ENCODE results near the gene LAMA1.

The LAMA1 gene

GRCh38 chr18:7133181-7133580 is 15.6 kb upstream of the LAMA1 start:
- Histone ChIP-seq H3K4me1 (ENCODE audit: insufficient read depth, low read length, poor library complexity, severe bottlenecking) (no peaks in the 10 kb centered on the region), H3K27me3 (ENCODE audit: insufficient read depth, low read length, poor library complexity, severe bottlenecking) (no peaks in the 10 kb centered on the region), H3F3A (ENCODE audit: low read depth) (no peaks in the 10 kb centered on the region), H3K4me2 (ENCODE audit: low read depth, low read length, poor library complexity, severe bottlenecking) (no peak overlapping the region), H3K4me3 (ENCODE audit: low read length, poor library complexity, severe bottlenecking) (no peak overlapping the region), H3K9me3 (ENCODE audit: insufficient read depth, low read depth, low read length) (peaks cover 5% of the 10 kb centered on the region; the same call in 1 of the 2 replicates), H3K9me2 (replicated peaks; ENCODE audit: low read depth, low read length) (no peaks in the 10 kb centered on the region), H4K20me1 (ENCODE audit: insufficient read depth, low read length, poor library complexity, severe bottlenecking) (no peaks in the 10 kb centered on the region), H3K36me3 (ENCODE audit: insufficient read depth, low read length) (no peaks in the 10 kb centered on the region), H2AFZ (ENCODE audit: low read length) (no peak overlapping the region), H3K79me2 (ENCODE audit: insufficient read depth, low read length) (no peaks in the 10 kb centered on the region), H3K9ac (ENCODE audit: low read depth, low read length, poor library complexity, severe bottlenecking) (no peak overlapping the region)
- no peak for TF ChIP-seq EZH2phosphoT487 (IDR thresholded peaks at IDR 0.05; ENCODE audit: borderline replicate concordance)
- no peak for TF ChIP-seq CTCF (conservative IDR thresholded peaks at IDR 0.05; ENCODE audit: low read length)

GRCh38 chr18:7132356-7133150 is 15.0 kb upstream of the LAMA1 start:
- H3K4me1 ChIP-seq (ENCODE audit: insufficient read depth, low read length, poor library complexity, severe bottlenecking) = no peaks in the 10 kb centered on the region
- TF ChIP-seq EZH2phosphoT487 (IDR thresholded peaks at IDR 0.05; ENCODE audit: borderline replicate concordance) (no peak), CTCF (conservative IDR thresholded peaks at IDR 0.05; ENCODE audit: low read length) (no peak)
- no peak overlapping the region for H2AFZ ChIP-seq (ENCODE audit: low read length)
- no peaks in the 10 kb centered on the region for H4K20me1 ChIP-seq (ENCODE audit: insufficient read depth, low read length, poor library complexity, severe bottlenecking)
- no peaks in the 10 kb centered on the region for H3F3A ChIP-seq (ENCODE audit: low read depth)
- H3K9ac ChIP-seq (ENCODE audit: low read depth, low read length, poor library complexity, severe bottlenecking) = no peak overlapping the region
- H3K79me2 ChIP-seq (ENCODE audit: insufficient read depth, low read length) = no peaks in the 10 kb centered on the region
- peaks cover 5% of the 10 kb centered on the region; the same call in 1 of the 2 replicates for H3K9me3 ChIP-seq (ENCODE audit: insufficient read depth, low read depth, low read length)
- no peak overlapping the region for H3K4me2 ChIP-seq (ENCODE audit: low read depth, low read length, poor library complexity, severe bottlenecking)
- no peaks in the 10 kb centered on the region for H3K36me3 ChIP-seq (ENCODE audit: insufficient read depth, low read length)
- H3K27me3 ChIP-seq (ENCODE audit: insufficient read depth, low read length, poor library complexity, severe bottlenecking) = no peaks in the 10 kb centered on the region
- H3K4me3 ChIP-seq (ENCODE audit: low read length, poor library complexity, severe bottlenecking) = no peak overlapping the region
- no peaks in the 10 kb centered on the region for H3K9me2 ChIP-seq (replicated peaks; ENCODE audit: low read depth, low read length)

- H3K9me2 ChIP-seq (replicated peaks; ENCODE audit: low read depth, low read length) = no peaks in the 10 kb centered on the region
- no peaks in the 10 kb centered on the region for H3K27me3 ChIP-seq (ENCODE audit: insufficient read depth, low read length, poor library complexity, severe bottlenecking)
- no peaks in the 10 kb centered on the region for H4K20me1 ChIP-seq (ENCODE audit: insufficient read depth, low read length, poor library complexity, severe bottlenecking)
- H2AFZ ChIP-seq (ENCODE audit: low read length) = no peak overlapping the region
- no peaks in the 10 kb centered on the region; the same call in 1 of the 2 replicates for H3K9me3 ChIP-seq (ENCODE audit: insufficient read depth, low read depth, low read length)
- no peaks in the 10 kb centered on the region for H3K4me1 ChIP-seq (ENCODE audit: insufficient read depth, low read length, poor library complexity, severe bottlenecking)
- H3K79me2 ChIP-seq (ENCODE audit: insufficient read depth, low read length) = no peaks in the 10 kb centered on the region
- H3K4me3 ChIP-seq (ENCODE audit: low read length, poor library complexity, severe bottlenecking) = no peak overlapping the region
- no peak for TF ChIP-seq CTCF (conservative IDR thresholded peaks at IDR 0.05; ENCODE audit: low read length)
- TF ChIP-seq EZH2phosphoT487 (IDR thresholded peaks at IDR 0.05; ENCODE audit: borderline replicate concordance) = no peak
- no peak overlapping the region for H3K9ac ChIP-seq (ENCODE audit: low read depth, low read length, poor library complexity, severe bottlenecking)
- H3K36me3 ChIP-seq (ENCODE audit: insufficient read depth, low read length) = no peaks in the 10 kb centered on the region
- H3F3A ChIP-seq (ENCODE audit: low read depth) = no peaks in the 10 kb centered on the region
- no peak overlapping the region for H3K4me2 ChIP-seq (ENCODE audit: low read depth, low read length, poor library complexity, severe bottlenecking)
Observed at GRCh38 chr18:7122376-7122775, 4.8 kb upstream of the LAMA1 start.

Measured in Loucy (cell line).